Measurements from ENCODE around the gene ZNF827. TPM values are rescaled to one million over a fixed set of nuclear protein-coding genes. Genes with fewer than 3 reads are reported as not detected.

The ZNF827 gene
- total RNA-seq, 1 experiment from 2014 or later: 19.1 TPM

- no peaks in the 10 kb centered on the region for H3K9me2 ChIP-seq (ENCODE audit: insufficient read depth)
- H3K4me2 ChIP-seq (ENCODE audit: low read length): peak overlapping the region; percentile 17; the same call in 1 of the 2 replicates
- H2AFZ ChIP-seq (ENCODE audit: low read depth, low read length, poor library complexity, severe bottlenecking): no peak overlapping the region
- H3K27ac ChIP-seq (ENCODE audit: low read depth, low read length): no peak overlapping the region
- ATAC-seq (no peak), DNase-seq (ENCODE audit: low read depth, low spot score) (no peak)
- CTCF ChIA-PET: no interaction called here
- no peak overlapping the region for H3K9ac ChIP-seq (ENCODE audit: low read length)
- no peaks in the 10 kb centered on the region for H3K36me3 ChIP-seq (ENCODE audit: control insufficient read depth in 1 of 2, insufficient read depth in 2 of 2, low read length in 2 of 2)
- H3K79me2 ChIP-seq (ENCODE audit: insufficient read depth, low read length): no peaks in the 10 kb centered on the region
- H3K4me3 ChIP-seq (replicated peaks in 1 of 2; ENCODE audit: low read depth in 1 of 2, low read length in 2 of 2): no peak overlapping the region
- BruUV-seq (replicated peaks): no TSS peak
- H3K27me3 ChIP-seq (ENCODE audit: insufficient read depth, low read length): no peaks in the 10 kb centered on the region
- POLR2A ChIA-PET: no interaction called here
- TF ChIP-seq ELF1 (IDR thresholded peaks at IDR 0.05; ENCODE audit: borderline replicate concordance, low read depth): no peak
- no peak for TF ChIP-seq FOSL1 (IDR thresholded peaks at IDR 0.05; ENCODE audit: low read depth)
- no peak for TF ChIP-seq CEBPB (IDR thresholded peaks at IDR 0.05; ENCODE audit: low read depth)
- TF ChIP-seq ZNF274 (IDR thresholded peaks at IDR 0.05; ENCODE audit: low read depth, low read length): no peak
- TF ChIP-seq ZFX (IDR thresholded peaks at IDR 0.05): no peak
- no peak for TF ChIP-seq SIN3A (IDR thresholded peaks at IDR 0.05; ENCODE audit: low read depth)
- TF ChIP-seq, protein P1, sequence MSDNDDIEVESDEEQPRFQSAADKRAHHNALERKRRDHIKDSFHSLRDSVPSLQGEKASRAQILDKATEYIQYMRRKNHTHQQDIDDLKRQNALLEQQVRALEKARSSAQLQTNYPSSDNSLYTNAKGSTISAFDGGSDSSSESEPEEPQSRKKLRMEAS (IDR thresholded peaks at IDR 0.05): no peak
- no peak for TF ChIP-seq POLR2A (IDR thresholded peaks at IDR 0.05; ENCODE audit: borderline replicate concordance, extremely low read depth, insufficient read depth, insufficient read length)
- RAD21 ChIA-PET (ENCODE audit: low non-redundant PET in 1 of 2, low total read pairs in 2 of 2, uncharacterized antibody in 2 of 2, unreplicated experiment in 2 of 2): no interaction called here
- no peaks in the 10 kb centered on the region for H4K20me1 ChIP-seq (ENCODE audit: insufficient read depth)
- peaks cover 0 to 8% of the 10 kb centered on the region in 2 experiments; a peak in 2 of 4 replicates for H3K4me1 ChIP-seq (ENCODE audit: control insufficient read depth in 1 of 2, insufficient read depth in 2 of 2, low read length in 2 of 2)
- intact Hi-C loops (cut with micrococcal nuclease): no loop called here
- H3K9me3 ChIP-seq (ENCODE audit: control insufficient read depth in 1 of 2, insufficient read depth in 1 of 2, low read depth in 1 of 2, low read length in 2 of 2): no peaks in the 10 kb centered on the region
Observed at GRCh38 chr4:145822581-145822980, 116.0 kb downstream of the ZNF827 start.

DNA sequence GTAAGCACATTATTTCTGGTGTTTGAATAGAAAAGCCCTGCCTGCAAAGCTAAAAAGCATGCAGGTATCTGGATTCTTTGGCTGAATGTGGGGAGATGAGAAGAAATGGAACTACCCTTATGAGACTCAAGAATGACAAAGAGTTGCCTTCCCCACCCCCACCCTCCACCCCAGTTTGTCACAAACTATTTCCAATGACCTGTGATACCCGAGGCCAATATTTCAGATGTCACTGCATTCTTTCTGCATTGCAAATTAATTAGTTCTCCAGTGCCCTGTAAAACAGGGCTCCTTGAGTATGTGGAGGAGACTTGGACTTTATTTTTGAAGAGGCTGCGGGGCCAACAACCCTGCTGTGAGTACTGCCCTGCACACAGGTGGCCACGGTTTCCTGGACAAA is 116.4 kb downstream of the ZNF827 start:
- RAD21 ChIA-PET (ENCODE audit: low non-redundant PET in 1 of 2, low total read pairs in 2 of 2, uncharacterized antibody in 2 of 2, unreplicated experiment in 2 of 2): no interaction called here
- CTCF ChIA-PET: no interaction called here

More for the DNA sequence above, 116.4 kb downstream of the ZNF827 start:
- no peaks in the 10 kb centered on the region for H4K20me1 ChIP-seq (ENCODE audit: insufficient read depth)
- no peaks in the 10 kb centered on the region for H3K79me2 ChIP-seq (ENCODE audit: insufficient read depth, low read length)
- H3K4me3 ChIP-seq (replicated peaks in 1 of 2; ENCODE audit: low read depth in 1 of 2, low read length in 2 of 2): no peak overlapping the region
- H3K36me3 ChIP-seq (ENCODE audit: control insufficient read depth in 1 of 2, insufficient read depth in 2 of 2, low read length in 2 of 2): no peaks in the 10 kb centered on the region
- H3K9me3 ChIP-seq (ENCODE audit: control insufficient read depth in 1 of 2, insufficient read depth in 1 of 2, low read depth in 1 of 2, low read length in 2 of 2): no peaks in the 10 kb centered on the region
- H3K27me3 ChIP-seq (ENCODE audit: insufficient read depth, low read length): no peaks in the 10 kb centered on the region
- ATAC-seq: no peak
- no peak overlapping the region for H3K9ac ChIP-seq (ENCODE audit: low read length)
- no peaks in the 10 kb centered on the region for H3K9me2 ChIP-seq (ENCODE audit: insufficient read depth)
- TF ChIP-seq EGR1 (IDR thresholded peaks at IDR 0.05; ENCODE audit: low read depth): no peak
- TF ChIP-seq, protein P1 (IDR thresholded peaks at IDR 0.05): no peak
- POLR2A ChIA-PET: no interaction called here
- peak overlapping the region; percentile 17; the same call in 1 of the 2 replicates for H3K4me2 ChIP-seq (ENCODE audit: low read length)
- H3K4me1 ChIP-seq (ENCODE audit: control insufficient read depth in 1 of 2, insufficient read depth in 2 of 2, low read length in 2 of 2): peaks cover 0 to 8% of the 10 kb centered on the region in 2 experiments; a peak in 2 of 4 replicates
- no peak overlapping the region for H3K27ac ChIP-seq (ENCODE audit: low read depth, low read length)
- no peak for DNase-seq (ENCODE audit: low read depth, low spot score)
- no TSS peak for BruUV-seq (replicated peaks)
- no peak overlapping the region for H2AFZ ChIP-seq (ENCODE audit: low read depth, low read length, poor library complexity, severe bottlenecking)
- intact Hi-C loops (cut with micrococcal nuclease): no loop called here

Measured in HCT116 (cell line).